NCI-H146 (cell line): ENCODE measurements around the gene MPC1L.

Experiments used
- DNase-seq: peaks from one replicate; lab custom pipeline; 2025; lab: John Stamatoyannopoulos, UW

The MPC1L gene

GRCh38 chrX:40628506-40628905 lies 5.3 kb downstream of the MPC1L start:
- DNase-seq, result no peak

- DNase-seq, result no peak
Measured at GRCh38 chrX:40632199-40632598, 9.0 kb downstream of the MPC1L start.

GRCh38 chrX:40637687-40638086 lies 14.5 kb downstream of the MPC1L start:
- DNase-seq, result no peak

- DNase-seq, result no peak
Measured at GRCh38 chrX:40644176-40644575, 20.9 kb downstream of the MPC1L start.

- no peak for DNase-seq
Measured at GRCh38 chrX:40644821-40645358, 21.7 kb downstream of the MPC1L start.

GRCh38 chrX:40646489-40647306 lies 23.5 kb downstream of the MPC1L start:
- DNase-seq, result peak; percentile 50

- peak; percentile 91 for DNase-seq
Measured at GRCh38 chrX:40647307-40648197, 24.3 kb downstream of the MPC1L start, which contains the start of gene CXorf38. CXorf38 (minus strand) TSS chrX:40647561; CDS start chrX:40647520, 41 bp downstream.

GRCh38 chrX:40651620-40652223 lies 28.5 kb downstream of the MPC1L start:
- DNase-seq, result peak; percentile 72

GRCh38 chrX:40652664-40653063 lies 29.4 kb downstream of the MPC1L start:
- DNase-seq, result no peak

GRCh38 chrX:40653535-40653934 lies 30.3 kb downstream of the MPC1L start:
- DNase-seq, result no peak

GRCh38 chrX:40660381-40660780 lies 37.2 kb downstream of the MPC1L start:
- DNase-seq, result no peak

GRCh38 chrX:40661489-40661888 lies 38.3 kb downstream of the MPC1L start:
- no peak for DNase-seq

- DNase-seq, result no peak
Measured at GRCh38 chrX:40663078-40663740, 40.0 kb downstream of the MPC1L start.

GRCh38 chrX:40663880-40664630 lies 40.8 kb downstream of the MPC1L start:
- no peak for DNase-seq

- no peak for DNase-seq
Measured at GRCh38 chrX:40671126-40671525, 47.9 kb downstream of the MPC1L start.
